DMS153 treated with DMSO at 0.1 percent for 48 hours (cell line): Measurements from ENCODE around the gene SHISA9.
"Not testable (repeated sequence)": the region's sequence is repeated elsewhere in the genome, so short reads cannot be mapped to it uniquely, and the experiment has no call there.

Experiments
- DNase-seq: peaks from one replicate; lab custom pipeline; 2025; ENCODE audit not compliant: unreplicated experiment; lab: John Stamatoyannopoulos, UW

Gene SHISA9

DNA sequence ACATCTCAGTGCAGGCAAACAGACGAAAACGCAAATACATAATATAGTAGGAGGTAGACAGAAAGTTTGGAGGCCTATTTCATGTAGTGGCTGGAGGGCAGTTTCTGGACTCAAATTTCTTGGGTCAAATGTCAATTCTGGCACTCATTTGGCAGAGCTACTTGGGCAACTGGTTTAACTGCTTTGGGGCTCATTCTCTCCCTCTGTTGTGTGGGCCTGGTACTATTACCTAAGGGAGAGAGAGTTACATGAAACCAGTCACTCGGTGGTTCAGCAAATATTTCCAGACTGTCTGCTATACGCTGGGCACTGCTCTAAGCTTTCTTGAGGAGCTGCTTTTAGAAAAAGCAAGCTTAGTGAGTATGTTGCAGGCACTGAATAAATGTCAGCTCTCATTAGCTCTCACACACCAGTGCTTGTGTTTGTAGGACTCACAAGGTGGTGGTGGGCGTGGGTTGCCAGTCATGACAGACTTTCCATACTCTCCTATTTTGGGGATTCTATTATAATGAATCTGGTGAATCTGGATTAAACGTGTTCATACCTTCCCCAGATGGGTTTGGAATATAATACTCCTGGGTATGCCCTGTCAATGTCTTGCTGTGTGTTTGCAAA lies 1.8 kb upstream of the SHISA9 start:
- no peak for DNase-seq

DNA sequence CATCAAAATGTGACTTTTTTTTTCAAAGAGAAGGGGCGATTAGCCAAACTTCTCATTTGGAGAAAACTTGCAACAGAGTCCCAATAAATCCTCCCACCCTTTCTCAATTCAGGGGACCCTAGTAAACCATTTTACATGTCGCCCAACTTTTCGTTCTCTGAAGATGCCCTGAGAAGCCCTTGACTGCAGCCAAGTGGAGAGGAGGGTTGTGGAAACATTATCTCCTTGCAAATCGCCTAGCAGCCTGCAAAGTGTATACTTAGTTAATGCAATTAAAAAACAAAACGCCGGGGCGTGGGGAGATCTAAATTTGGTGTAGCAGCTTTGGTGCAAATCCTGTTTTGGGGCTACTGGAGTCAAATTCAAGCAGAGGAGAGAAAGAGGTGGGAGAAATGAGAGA lies 1.2 kb upstream of the SHISA9 start:
- no peak for DNase-seq

DNA sequence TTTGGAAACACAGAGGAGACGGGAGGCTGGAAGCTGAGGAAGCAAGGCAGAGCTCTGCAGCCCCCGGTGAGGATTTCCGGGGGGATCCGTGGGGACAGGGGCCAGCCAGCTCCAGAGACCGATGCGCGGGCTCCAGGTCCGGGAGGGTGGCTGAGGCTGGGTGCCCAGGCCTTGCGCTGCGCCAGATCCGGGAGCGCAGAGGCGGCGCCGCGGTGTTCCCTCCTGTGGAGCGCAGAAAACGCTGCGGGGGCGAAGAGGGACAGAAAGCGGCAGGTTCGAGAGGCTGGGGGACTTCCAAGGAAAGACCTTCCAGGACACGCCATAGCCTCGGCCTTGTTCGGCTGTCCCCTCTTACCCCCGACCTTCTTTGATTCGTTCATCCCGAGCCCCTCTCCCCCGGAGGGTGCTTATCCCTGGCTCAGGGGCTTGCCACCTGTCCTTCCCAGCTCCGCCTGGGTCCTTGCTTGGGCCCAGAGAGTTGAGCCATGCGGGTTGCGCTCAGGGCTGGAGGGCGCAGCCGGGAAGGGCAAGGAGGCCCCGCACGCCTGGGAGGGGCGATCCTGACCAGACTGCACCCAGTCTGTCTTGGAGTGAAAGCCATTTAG lies 697 bp upstream of the SHISA9 start:
- DNase-seq: no peak

DNA sequence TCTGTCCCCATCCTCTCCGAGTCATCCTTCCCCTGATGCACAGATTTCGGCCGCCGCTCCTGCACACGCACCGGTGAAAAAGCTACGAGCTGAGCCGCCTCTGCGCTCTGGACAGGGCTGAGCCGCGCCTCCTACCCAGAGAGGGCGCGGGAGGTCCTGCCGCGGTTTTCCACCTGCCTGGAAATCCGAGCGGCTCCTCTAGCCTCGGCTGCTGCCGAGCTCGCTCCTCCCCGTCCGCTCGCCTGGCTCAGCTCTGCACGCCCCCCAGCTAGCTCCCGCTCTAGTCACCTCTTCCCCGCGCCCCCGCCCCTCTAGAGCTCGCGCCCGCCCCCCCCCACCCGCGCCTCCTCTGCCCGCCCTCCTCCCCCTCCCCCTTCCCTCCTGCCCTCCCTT lies 198 bp upstream of the SHISA9 start:
- peak; percentile 13 for DNase-seq

DNA sequence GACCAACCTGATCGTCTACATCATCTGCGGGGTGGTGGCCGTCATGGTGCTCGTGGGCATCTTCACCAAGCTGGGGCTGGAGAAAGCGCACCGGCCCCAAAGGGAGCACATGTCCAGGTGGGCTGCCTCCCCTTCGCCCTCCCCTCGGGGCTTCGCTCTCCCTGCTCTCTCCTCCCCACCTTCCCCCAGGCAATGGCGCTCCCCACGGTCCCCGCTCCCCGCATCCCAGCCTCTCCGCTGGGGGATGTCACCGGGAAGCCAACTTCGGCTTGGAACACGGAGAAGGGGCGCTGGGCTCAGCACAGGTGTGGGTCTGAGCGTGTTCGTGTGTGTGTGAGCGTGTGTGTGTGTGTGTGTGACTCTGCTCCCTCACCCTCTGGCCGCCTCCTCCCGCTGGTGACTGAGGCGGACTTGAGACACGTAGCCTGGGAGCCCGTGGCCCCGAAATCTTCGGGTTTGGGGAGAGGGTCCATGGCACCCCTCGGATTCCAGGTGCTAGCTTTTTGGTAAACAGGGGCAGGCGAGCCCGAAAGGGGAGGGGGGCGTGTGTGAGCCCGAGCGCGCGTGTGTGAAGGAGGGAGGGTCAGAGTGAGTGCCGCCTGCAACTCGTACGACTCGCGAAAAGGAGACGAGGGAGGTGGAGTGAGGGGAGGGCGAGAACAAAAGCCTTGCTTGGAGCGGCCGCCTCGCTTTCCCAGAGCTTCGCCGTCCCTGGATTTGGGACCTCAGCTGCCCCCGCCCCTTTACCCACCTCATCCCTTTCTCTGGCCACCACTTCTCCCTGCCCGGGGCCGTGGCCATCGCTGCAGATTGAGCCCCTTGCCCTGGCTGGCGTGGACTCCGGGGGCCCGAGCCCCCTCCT lies 1.3 kb downstream of the SHISA9 start:
- no peak for DNase-seq

DNA sequence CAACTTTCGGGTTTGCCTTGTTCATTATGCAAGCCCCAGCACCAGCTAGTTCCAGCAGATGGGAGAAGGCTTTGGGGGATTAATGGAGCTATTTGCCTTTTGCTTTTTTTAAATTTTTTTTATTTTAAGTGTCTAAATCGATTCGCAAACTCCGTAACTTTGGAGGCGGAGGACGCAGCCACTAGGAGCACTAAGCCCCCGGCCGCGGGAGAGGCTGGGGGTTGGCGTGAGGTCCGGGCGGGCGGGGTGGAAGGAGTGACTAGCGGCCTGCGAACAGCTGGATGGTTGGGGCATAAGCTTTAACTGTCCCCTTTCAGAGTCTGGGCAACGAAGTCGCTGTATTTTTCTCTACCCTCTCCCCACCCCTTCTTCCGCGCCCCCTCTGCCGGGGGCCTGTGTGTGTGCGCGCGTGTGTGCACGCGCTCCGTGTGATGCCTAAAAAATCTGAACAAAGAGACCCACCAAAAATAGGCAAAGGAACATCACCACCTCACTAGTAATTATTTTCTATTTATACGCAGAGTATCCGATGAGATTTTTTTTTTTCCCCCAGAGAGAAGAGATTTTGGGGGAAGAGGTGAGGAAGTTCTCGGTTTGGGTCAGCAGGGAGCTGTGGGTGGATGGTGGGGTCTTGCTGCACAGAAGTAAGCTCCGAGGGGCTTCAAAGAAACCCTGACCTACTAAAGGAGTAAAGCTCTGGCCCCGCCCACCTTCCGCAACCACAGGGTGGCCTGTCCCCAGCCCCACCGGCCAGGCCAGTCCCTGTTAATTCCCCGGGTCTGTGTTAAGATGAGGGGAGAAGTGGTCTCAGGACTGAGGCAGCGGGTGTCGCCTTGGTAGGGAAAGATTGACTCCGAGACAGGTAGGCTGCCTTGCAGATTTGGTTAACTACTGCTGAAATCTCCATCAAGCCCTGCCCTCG lies 2.3 kb downstream of the SHISA9 start:
- no peak for DNase-seq

DNA sequence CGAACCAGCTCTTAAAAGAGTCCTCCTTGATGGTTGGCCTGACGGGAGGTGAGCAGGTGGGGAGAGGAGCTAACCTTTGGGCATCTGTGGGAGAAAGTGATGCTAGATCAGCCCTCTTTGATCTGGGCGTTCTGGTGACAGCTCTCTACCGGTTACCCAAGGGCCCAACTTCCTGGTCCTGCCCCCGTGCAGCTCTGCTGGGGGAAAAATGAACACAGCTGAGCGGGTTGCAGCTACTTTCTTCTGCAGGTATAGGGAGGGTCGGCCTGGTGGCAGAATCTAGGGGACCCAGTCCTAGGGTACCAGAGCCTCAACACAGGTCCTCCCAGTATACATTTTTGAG lies 2.9 kb downstream of the SHISA9 start:
- no peak for DNase-seq

DNA sequence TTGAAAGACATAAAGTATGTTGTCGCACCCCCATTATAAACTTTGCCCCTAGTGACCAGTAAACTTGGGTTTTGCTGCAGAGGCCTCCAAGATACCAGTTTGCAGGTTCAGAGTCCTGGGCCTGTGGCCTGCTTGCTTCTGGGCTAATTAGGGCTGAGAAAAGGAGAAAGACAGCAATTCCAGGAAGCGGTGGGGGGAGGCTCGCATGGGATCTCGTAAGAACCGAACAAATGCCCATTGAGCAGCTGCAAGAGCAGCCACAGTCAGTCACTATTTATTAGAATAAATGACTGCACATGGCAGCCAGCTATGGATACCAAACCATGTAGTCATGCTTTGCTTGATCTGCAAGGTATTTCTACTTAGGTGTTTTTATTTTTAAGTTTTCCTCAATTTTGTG lies 4.9 kb downstream of the SHISA9 start:
- DNase-seq: no peak

DNA sequence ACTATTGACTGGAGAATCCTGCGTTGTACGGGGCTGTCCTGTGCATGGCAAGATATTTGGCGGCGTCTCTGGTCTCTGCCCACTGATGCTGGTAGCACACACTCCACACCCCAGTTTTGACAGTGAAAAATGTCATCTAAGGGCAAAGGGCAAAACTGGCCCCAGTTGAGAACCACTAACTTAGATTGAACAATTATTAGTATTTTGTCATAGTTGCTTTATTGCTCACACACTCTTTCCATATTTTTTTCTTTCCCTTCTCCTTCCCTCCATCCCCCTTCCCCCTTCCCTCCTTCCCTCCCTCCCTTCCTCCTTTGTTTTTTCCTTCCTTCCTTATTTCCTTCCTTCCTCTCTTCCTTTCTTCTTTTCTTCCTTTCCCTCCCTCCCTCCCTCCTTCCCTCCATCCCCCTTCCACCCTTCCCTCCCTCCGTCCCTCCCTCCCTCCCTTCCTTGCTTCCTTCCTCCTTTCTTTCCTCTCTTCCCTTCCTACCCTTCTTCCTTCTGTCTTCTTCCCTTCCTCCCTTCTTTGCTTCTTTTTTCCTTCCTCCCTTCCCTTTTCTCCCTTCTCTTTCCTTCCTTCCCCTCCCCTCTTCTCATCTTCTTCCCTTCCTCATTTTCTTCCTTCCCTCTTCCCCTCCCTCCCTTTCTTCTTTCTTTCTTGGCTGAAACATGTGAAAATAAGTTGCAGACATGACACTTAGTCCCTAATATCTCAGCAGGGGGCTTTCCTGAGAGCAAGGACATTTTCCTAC lies 5.5 kb downstream of the SHISA9 start:
- DNase-seq: no peak

DNA sequence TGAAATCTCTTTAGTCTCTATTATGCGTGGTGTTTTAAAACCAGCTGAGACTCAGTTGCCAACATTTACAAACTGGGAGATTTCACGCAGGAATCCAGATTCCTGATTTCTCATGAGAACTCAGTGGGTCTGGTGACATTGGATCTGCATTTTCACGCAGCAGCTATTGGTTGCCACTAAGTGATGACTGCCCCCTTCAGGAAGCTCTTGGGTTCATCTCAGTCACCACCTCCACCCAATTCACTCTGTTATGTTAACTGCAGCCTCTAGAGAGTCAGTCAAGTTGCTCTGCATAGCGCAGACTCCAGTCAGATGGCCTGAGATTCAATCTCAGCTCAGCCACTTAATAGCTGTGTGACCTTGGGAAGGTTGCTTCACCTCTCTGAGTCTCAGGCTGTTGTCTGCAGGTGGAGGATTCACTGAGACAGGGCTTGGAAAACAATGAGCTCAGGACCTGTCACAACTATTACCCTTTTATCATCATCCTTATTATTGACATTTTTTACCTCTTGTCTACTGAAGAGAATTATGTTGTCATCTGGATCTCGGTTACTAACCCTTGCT lies 6.4 kb downstream of the SHISA9 start:
- DNase-seq: no peak

DNA sequence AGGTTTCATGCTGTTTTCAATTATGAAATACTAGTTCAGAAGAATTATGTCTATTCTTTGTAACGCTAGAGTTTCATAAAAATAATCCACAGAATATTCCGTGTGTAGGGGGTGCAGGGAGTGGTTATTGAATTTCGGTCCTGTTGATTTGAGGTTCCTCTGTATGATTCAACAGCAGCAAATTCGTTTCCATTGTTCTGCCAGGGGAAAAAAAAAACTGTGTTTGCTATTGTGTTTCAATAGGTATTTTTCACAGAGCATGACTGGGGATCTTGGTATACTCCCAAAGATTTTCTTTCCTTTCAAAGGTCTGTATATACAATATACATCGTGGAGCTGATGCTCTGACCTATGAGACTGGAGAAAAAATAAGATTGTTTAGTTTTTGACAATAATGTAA lies 15.8 kb downstream of the SHISA9 start:
- no peak for DNase-seq

DNA sequence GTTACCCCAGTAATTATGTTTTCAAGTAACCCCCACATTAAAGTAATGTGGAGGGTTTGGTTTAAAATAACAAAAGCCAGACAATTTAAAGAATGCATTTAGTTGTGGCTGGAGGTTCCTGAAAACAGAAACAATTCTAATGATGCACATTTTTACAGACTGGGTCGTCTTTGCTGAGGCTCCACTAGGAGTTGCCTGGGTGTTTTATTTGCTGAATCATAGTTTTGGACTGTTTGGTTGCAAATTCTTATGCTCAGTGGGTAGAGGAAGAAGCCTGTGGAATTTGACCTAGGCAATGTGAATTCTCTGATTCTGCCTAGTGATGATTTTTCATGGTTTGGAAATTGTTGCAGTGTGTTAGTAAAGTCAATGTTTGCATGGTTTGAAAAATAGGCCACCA lies 16.3 kb downstream of the SHISA9 start:
- DNase-seq: no peak

DNA sequence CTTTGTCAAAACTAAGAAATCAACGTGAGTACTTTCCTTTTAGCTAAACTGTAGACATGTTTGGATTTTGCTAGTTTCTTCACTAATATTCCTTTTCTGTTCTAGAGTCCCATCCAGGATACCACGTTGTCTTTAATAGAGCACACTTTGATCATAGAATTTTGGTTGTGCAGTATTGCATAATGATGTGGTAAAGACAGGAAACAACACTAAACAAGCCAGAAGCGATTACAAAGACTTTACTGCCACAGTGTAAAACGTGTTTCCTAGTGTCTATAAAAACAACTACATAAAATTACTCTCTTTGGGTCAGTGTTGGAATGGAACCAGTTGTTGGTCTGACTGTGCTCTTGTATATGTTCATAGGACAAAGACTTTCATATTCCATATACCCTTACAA lies 19.3 kb downstream of the SHISA9 start:
- no peak for DNase-seq

DNA sequence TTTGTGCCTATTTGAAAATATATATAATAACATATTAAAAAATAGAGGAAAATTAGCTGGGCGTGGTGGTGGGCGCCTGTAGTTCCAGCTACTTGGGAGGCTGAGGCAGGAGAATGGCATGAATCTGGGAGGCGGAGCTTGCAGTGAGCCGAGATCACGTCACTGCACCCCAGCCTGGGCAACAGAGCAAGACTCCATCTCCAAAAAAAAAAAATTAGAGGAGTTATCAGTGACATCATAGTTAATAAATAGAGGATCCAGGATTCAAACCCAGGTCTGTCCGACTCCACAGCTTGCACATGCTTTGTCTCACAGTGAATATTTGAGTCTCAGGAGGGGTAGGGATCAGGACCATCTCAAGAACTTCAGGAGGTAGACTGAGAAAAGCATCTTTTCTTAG lies 22.2 kb downstream of the SHISA9 start:
- DNase-seq: not testable (repeated sequence)

DNA sequence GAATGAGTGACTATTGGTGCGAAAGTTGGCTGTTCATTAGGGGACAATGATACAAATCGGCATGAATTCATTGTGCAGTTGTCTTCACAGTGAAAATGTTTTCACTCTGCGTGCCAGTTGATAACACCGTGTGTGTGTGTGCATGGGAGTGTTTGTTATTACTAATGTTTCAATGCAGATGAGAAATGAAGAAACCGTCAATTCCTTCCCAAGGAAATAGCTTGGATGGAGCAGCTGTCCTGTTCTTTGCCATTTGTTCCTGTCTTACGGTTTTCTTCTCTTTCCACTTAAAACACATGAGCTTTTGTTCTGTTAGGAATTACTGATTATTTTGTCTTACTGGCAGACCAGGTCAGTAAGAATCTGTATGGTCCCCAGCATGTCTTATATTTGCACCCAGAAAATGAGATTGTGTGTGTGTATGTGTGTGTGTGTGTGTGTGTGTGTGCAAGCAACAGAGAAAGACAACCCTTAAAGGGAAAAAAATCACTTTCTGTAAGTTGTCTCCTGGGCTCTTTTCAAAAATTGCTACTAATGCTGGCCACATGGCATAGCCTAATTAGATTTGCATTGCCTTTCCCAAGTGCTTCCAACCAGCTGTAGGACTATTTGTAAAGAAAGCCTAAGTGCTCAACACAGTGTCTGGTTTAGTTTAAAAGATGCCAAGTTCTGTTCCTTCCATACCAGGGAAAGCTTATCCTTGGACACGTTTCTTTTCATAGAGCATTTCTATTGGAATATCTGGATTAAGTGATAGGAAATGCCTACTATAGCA lies 23.8 kb downstream of the SHISA9 start:
- no peak for DNase-seq

DNA sequence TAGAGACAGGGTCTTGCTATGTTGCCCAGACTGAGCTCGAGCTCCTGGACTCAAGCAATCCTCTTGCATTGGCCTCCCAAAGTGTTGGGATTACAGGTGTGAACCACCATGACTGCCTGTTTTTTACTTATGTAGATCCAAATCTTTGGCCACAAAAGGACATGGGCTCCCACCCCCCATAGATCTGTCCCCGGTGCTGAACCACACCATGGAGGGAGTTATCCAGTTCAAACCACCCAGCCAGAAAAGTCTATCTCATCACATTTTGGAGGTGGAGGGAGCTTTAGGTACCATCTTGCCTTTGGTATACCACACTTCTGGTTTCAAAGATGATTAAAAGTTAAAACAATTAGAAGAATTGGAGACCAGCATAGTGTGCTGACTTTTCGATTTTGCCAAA lies 26.2 kb downstream of the SHISA9 start:
- no peak for DNase-seq

DNA sequence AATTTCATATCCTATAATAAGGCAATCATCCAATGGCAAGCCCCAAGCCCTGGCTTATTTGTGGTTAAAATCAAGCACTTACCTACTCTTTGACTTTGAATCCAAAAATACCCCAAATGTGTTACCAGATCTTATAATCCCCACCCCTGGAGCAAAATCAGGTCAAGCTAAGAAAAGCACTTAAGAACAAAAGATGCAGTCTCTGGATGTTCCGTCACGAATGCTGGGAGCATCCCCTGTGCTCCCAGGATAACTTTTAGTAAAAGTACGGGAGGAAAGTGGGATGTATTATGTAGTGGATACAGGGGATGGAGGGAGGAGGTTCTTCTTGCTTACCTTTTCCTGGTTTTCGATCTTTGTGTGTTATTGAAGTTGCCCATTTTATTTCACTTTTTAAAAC lies 29.5 kb downstream of the SHISA9 start:
- DNase-seq: no peak

DNA sequence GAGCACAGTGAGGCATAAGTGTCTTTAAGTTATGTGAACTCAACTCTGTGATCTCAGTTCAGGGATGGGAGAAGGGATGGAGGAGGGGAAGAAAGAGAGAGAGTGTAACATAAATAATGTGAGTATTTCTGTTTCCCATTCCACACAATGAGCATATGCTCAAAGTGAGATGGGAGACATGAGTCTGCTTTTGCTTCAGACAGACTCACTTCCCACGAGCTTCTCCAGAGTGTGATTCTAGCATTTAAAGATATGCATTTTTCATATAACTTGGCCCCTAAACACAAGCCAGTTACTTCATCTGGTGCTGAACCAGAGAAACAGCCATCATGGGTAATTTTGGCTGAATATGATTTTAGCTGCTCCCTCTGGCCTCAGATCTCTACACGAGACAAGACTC lies 35.0 kb downstream of the SHISA9 start:
- no peak for DNase-seq

DNA sequence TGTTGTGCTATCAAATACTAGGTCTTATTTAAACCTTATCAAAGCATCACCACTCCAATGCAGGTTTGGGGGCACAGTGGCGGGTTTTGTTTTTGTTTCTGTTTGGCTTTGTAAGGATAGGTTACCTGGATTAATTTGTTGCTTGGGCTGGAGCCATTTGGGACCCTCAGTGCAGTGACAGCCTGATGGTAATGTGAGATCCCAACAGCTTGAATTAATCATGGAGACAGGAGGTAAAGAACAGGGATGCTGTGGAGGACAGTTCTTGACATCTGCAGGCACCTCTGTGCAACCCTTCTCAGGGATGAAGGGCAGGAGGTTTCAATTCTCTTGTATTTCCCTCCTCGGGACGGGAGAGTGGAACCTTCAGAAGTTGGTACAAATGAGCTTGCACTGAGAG lies 40.5 kb downstream of the SHISA9 start:
- no peak for DNase-seq

DNA sequence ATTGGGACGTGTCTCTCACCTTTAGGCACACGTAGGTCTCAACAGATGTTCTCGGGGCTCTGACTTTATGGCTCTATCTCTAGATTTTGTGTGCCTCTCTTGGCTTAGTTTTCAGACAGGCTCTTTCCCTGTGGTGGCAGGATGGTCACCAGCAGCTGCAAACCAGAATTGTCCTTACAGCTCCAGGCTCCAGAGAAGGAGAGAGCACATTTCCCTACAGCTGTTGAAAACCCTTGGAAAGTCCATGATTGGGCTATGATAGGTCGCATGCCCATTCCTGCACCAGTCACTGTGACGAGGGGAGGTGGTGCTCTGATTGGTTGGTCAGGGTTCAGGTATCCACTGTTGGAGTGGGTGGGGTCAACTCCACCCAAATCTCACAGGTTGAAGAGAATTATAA lies 41.5 kb downstream of the SHISA9 start:
- no peak for DNase-seq
